Upper lobe of left lung (tissue), 6 donors: ENCODE data around the gene NARF. TPM values are rescaled to one million over a fixed set of nuclear protein-coding genes. Genes with fewer than 3 reads are reported as not detected.
A peak's percentile ranks its signal among the peaks of the same experiment; 100 is the strongest.

ENCODE experiments used
- ATAC-seq, 2 donors: fragments of 200-7000 bp; cut with Tn5 transposase; one replicate each; pipeline ENCODE4 v1.9.1; 2022; ENCODE audit warnings: mild to moderate bottlenecking in 2 of 2, moderate library complexity in 2 of 2; ENCODE audit not compliant: low FRiP score in 2 of 2
- DNase-seq, 2 donors: peaks; one replicate each; pipeline ENCODE4 v3.0.0-alpha.2; 2019 to 2020
- H3K27ac ChIP-seq, 4 donors: fragments of 200-600 bp; sonication (generic); one replicate each; pipeline ENCODE4 v1.5.1; 2016 to 2019
- H3K27me3 ChIP-seq, 4 donors: fragments of 200-600 bp; sonication (generic); one replicate each; pipeline ENCODE4 v1.5.1; 2017 to 2019
- H3K36me3 ChIP-seq, 4 donors: fragments of 200-600 bp; sonication (generic); one replicate each; pipeline ENCODE4 v1.5.1; 2016 to 2019
- H3K4me1 ChIP-seq, 4 donors: fragments of 200-600 bp; sonication (generic); one replicate each; pipeline ENCODE4 v1.5.1; 2018 to 2019
- H3K4me3 ChIP-seq, 4 donors: fragments of 200-600 bp; sonication (generic); one replicate each; pipeline ENCODE4 v1.5.1; 2017 to 2019; ENCODE audit warnings: mild to moderate bottlenecking in 2 of 4, moderate library complexity in 1 of 4
- H3K9me3 ChIP-seq, 4 donors: fragments of 200-600 bp; sonication (generic); one replicate each; pipeline ENCODE4 v1.5.1; 2018 to 2019
- CTCF ChIP-seq, 6 experiments: fragments of 450-650 bp in 4 of 6; fragments of 200-600 bp in 2 of 6; sonication (generic) in 2 of 6; IDR thresholded peaks; one replicate each; pipeline ENCODE4 v1.5.1; 2016 to 2019; ENCODE audit warnings: antibody characterized with exemption in 6 of 6
- EP300 ChIP-seq, 4 donors: sonication (generic); formaldehyde crosslinking; IDR thresholded peaks; one replicate each; pipeline ENCODE4 v1.5.1; 2017; ENCODE audit warnings: antibody characterized with exemption in 4 of 4, control low read depth in 2 of 4
- POLR2A ChIP-seq, 4 donors: fragments of 450-650 bp; IDR thresholded peaks; one replicate each; pipeline ENCODE4 v1.5.1; 2016 to 2017; ENCODE audit warnings: antibody characterized with exemption in 4 of 4, mild to moderate bottlenecking in 2 of 4
- POLR2AphosphoS5 ChIP-seq, 2 donors: sonication (generic); formaldehyde crosslinking; IDR thresholded peaks; one replicate each; pipeline ENCODE4 v1.5.1; 2017; ENCODE audit warnings: antibody characterized with exemption in 2 of 2
- WGBS, 2 donors: methylation state at CpG; one replicate each; pipeline ENCODE4 v1.1.5; 2017 to 2018; 5-methylcytosine and 5-hydroxymethylcytosine counted together
- total RNA-seq, 6 donors: library from RNA; depleted of rRNA in 4 of 6; stranded (reverse); fragments of >200 nt in 4 of 6; gene quantifications; one replicate each; pipeline versions ENCODE4 v1.1.0 to v1.2.1, GENCODE V29; 2016 to 2021
- donor health status: DM: no; HTN: no; CAD: no; lungs with moderate emphysema.
- donor health status: DM: no; HTN: yes; CAD: no; lungs with severe emphysema.

NARF gene
- total RNA-seq, 6 donors from 2014 or later: 28.9 to 77.8 (median 62.6) TPM

- no peak for ATAC-seq
- H3K4me1 ChIP-seq: peaks cover 0 to 17% (median 11%) of the 10 kb centered on the region in 4 donors
- WGBS, 2 donors: 88% methylated on average over 10 to 16 of the region's 36 CpGs
- peak in 1 of 2 donors; percentile 78 for DNase-seq
- H3K36me3 ChIP-seq: peaks cover 0 to 51% (median 32%) of the 10 kb centered on the region in 4 donors
- H3K27ac ChIP-seq: no peak overlapping the region
- TF ChIP-seq EP300 (IDR thresholded peaks at IDR 0.05) (no peak), CTCF (IDR thresholded peaks at IDR 0.05) (no peak), POLR2AphosphoS5 (IDR thresholded peaks at IDR 0.05) (no peak), POLR2A (IDR thresholded peaks at IDR 0.05) (no peak)
- no peaks in the 10 kb centered on the region for H3K9me3 ChIP-seq
- H3K27me3 ChIP-seq: no peaks in the 10 kb centered on the region
- H3K4me3 ChIP-seq: no peak overlapping the region
These were observed 21.8 kb upstream of the NARF start for GRCh38 chr17:82436601-82437324.

- no peak for DNase-seq
- TF ChIP-seq POLR2A (IDR thresholded peaks at IDR 0.05): no peak
- no peak for TF ChIP-seq POLR2AphosphoS5 (IDR thresholded peaks at IDR 0.05)
- TF ChIP-seq EP300 (IDR thresholded peaks at IDR 0.05): no peak
- no peak for TF ChIP-seq CTCF (IDR thresholded peaks at IDR 0.05)
- H3K27me3 ChIP-seq: no peaks in the 10 kb centered on the region
- WGBS, 2 donors: 87 to 95% methylated on average over 16 to 18 of the region's 18 CpGs
- H3K4me1 ChIP-seq: peaks cover 0 to 17% (median 11%) of the 10 kb centered on the region in 4 donors
- no peak overlapping the region for H3K27ac ChIP-seq
- H3K4me3 ChIP-seq: no peak overlapping the region
- H3K36me3 ChIP-seq: peaks cover under 1 to 56% (median 34%) of the 10 kb centered on the region in 4 donors
- ATAC-seq: no peak
- H3K9me3 ChIP-seq: no peaks in the 10 kb centered on the region
These were observed 21.2 kb upstream of the NARF start for GRCh38 chr17:82437325-82437668.

- Histone ChIP-seq H3K27me3 (no peaks in the 10 kb centered on the region), H3K36me3 (peaks cover 4 to 69% (median 47%) of the 10 kb centered on the region in 4 donors), H3K4me1 (peaks cover 0 to 17% (median 11%) of the 10 kb centered on the region in 4 donors), H3K9me3 (no peaks in the 10 kb centered on the region), H3K4me3 (no peak overlapping the region), H3K27ac (no peak overlapping the region)
- DNase-seq (peak in 1 of 2 donors; percentile 68), ATAC-seq (no peak)
- TF ChIP-seq EP300 (IDR thresholded peaks at IDR 0.05) (no peak), CTCF (IDR thresholded peaks at IDR 0.05) (no peak)
- 67 to 90% methylated on average over 3 to 26 of the region's 26 CpGs for WGBS, 2 donors
These were observed 19.9 kb upstream of the NARF start for GRCh38 chr17:82438401-82439193.

GRCh38 chr17:82439194-82439828 lies 19.2 kb upstream of the NARF start:
- H3K27ac ChIP-seq: no peak overlapping the region
- H3K4me1 ChIP-seq: peaks cover 0 to 17% (median 11%) of the 10 kb centered on the region in 4 donors
- no peak for ATAC-seq
- H3K36me3 ChIP-seq: peaks cover 4 to 74% (median 48%) of the 10 kb centered on the region in 4 donors
- H3K9me3 ChIP-seq: no peaks in the 10 kb centered on the region
- WGBS, 2 donors: 92 to 93% methylated on average over 7 to 25 of the region's 29 CpGs
- H3K4me3 ChIP-seq: no peak overlapping the region
- DNase-seq: peak in 1 of 2 donors; percentile 74
- no peaks in the 10 kb centered on the region for H3K27me3 ChIP-seq
- TF ChIP-seq EP300 (IDR thresholded peaks at IDR 0.05) (no peak), POLR2A (IDR thresholded peaks at IDR 0.05) (no peak), CTCF (IDR thresholded peaks at IDR 0.05) (no peak), POLR2AphosphoS5 (IDR thresholded peaks at IDR 0.05) (no peak)
